Suppressor macrophage treated with lipopolysaccharide for 1 hour (primary cell): Measurements from ENCODE around the gene CST5.
"Not testable (repeated sequence)": the region's sequence is repeated elsewhere in the genome, so short reads cannot be mapped to it uniquely, and the experiment has no call there.

ENCODE experiments used
- DNase-seq, 3 donors: peaks; one replicate each; pipeline ENCODE4 v3.0.0-alpha.2; 2020 to 2022

Gene CST5

GRCh38 chr20:23879328-23879798 lies at the start of gene CST5:
Gene CST5 (minus strand): TSS chr20:23879748. CDS start chr20:23879676, 72 bp downstream.
- no peak for DNase-seq

- DNase-seq: no peak
These were observed 49.2 kb upstream of the CST5 start for GRCh38 chr20:23928788-23929187.

DNA sequence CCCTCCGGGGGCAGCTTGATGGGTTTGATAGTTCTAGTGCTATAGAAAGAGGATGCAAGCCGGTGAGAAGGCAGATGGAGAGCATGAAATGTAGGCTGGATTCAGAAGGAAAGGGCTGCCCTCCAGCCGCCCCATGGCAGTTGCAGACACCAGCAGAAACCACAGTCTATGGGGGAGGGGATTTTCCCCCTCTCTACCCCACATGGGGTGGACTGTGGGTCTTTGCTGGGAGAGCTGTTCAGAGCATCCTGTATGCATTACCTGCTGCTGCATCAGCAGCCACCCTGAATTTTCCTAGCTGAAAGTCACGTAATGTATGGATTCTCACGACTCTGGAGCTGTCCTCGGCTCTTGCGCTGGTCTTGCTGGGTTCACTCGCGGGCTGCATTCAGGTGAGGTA lies 48.8 kb upstream of the CST5 start:
- no peak for DNase-seq

GRCh38 chr20:23926944-23927872 lies 47.7 kb upstream of the CST5 start:
- DNase-seq: no peak

GRCh38 chr20:23926526-23926880 lies 47.0 kb upstream of the CST5 start:
- no peak for DNase-seq

DNA sequence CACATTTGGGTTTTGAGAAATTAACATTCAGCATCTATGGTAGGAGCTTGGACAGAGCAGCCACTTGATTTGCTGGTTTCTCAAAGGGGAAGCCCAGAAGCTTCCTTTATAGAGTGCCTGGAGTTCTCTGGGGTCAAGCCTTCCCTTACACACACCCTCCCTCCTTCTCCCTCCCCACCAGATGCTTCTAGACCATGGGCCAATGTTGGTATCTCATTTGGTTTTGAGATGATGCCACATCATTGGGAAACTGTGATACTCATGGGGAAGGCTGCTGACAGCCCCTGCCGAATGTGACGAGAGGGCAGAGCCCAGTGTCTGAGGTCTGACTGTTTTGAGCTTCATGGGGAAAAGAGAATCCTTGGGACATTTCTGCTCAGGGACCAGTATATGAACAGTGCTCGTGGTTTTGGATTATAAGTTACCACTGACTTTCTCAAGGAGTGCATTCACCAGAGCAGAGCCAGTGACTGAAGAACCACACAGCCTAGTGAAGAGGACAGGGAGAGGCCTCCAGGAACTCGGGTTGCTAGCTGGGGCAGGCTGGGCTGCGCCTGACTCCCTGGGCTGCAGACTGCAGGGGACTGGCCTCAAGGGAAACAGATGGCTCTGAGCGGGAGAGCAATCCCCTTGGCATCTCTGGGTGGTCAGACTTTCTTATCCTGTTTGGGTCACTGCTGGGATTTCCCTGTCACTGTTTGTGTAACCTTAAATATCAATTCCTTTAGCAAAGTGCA lies 46.4 kb upstream of the CST5 start:
- no peak for DNase-seq

GRCh38 chr20:23924751-23925150 lies 45.2 kb upstream of the CST5 start:
- no peak for DNase-seq

DNA sequence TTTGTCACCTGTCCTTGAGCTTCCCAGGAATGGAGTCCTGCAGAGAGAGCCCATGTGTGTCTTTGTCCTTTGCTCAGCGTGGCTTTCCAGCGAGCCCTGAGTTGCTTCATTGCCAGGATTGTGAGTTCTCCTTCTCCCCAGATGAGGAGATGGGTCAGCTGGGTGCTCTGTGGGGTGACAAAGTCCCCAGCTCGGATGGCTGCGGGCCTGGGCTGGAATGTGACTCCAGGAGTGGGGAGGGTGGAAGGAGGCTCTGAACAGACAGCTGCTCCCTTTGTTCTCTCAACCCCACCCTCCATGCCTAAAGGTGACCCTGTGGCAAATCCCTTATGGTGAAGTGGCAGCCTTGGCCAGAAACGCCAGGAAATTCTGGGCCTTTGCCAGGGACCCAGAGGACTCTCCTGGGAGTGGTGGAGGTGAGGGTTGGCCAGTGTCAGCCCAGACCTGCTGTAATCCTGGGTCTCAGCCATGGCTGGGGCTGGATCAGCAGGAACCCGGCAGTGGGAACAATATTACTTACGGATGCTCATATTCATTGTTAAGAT lies 44.4 kb upstream of the CST5 start:
- no peak for DNase-seq

DNA sequence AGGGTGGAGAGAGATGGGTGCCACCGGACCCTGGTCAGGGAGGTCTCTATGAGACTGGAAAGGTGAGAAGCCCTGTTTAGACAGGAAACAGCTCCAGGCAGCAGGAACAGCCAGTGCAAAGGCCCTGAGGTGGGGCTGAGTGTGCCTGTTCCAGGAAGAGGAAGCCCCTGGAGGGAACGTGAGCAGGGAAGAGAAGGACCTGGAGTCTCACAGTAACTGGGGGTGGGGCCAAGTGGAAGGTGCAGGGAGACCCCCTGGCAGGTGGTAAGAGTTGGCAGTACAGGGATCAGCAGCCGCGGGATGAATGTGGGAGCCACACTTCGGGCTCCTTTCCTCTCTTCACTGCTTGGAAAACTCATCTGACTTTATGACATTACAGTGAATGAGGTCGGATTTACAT lies 43.8 kb upstream of the CST5 start:
- DNase-seq: no peak

GRCh38 chr20:23920408-23921325 lies 41.1 kb upstream of the CST5 start:
- no peak for DNase-seq

GRCh38 chr20:23918896-23919295 lies 39.3 kb upstream of the CST5 start:
- DNase-seq: no peak

- DNase-seq: no peak
These were observed 38.7 kb upstream of the CST5 start for GRCh38 chr20:23918101-23918862.

- no peak for DNase-seq
These were observed 37.6 kb upstream of the CST5 start for GRCh38 chr20:23917024-23917725.

GRCh38 chr20:23915844-23916243 lies 36.3 kb upstream of the CST5 start:
- DNase-seq: no peak

GRCh38 chr20:23914469-23914868 lies 34.9 kb upstream of the CST5 start:
- not testable (repeated sequence) for DNase-seq

DNA sequence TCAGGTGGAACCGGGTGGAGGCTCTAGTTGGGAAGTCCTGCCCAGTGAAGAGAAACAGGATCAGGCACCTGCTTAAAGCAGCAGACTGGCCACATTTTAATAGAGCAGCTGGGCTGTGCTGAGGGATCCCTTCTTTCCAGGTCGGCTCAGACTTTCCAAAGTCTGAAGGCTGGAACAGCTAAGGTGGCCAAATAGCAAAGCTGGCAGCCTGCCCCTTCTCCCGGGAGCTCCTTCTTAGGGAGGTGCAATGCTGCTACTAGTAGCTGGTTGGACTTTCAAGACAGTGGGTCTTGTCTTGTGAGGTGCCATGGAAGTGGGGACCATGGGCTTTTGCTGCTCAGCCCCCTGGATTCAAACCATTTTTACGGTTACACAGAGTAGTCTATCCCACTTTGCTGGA lies 30.7 kb upstream of the CST5 start:
- DNase-seq: no peak

- no peak for DNase-seq
These were observed 29.8 kb upstream of the CST5 start for GRCh38 chr20:23909390-23909789.

DNA sequence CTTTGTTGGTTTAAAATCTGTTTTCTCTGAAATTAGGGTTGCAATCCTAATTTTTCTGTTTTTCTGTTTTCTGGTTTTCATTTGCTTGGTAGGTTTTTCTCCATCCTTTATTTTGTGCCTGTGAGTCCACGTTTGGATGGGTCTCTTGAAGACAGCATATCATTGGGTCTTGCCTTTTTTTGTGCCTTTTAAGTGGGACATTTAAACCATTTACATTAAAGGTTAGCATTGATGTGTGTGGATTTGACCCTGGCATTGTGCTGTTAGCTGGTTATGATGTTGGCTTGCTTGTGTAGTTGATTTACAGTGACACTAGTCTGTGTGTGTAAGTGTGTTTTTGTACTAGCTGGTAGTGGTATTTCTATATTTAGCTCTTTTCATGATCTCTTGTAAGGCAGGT lies 28.0 kb upstream of the CST5 start:
- DNase-seq: no peak

- not testable (repeated sequence) for DNase-seq
These were observed 22.8 kb upstream of the CST5 start for GRCh38 chr20:23902396-23902795.

GRCh38 chr20:23890867-23891266 lies 11.3 kb upstream of the CST5 start:
- not testable (repeated sequence) for DNase-seq

DNA sequence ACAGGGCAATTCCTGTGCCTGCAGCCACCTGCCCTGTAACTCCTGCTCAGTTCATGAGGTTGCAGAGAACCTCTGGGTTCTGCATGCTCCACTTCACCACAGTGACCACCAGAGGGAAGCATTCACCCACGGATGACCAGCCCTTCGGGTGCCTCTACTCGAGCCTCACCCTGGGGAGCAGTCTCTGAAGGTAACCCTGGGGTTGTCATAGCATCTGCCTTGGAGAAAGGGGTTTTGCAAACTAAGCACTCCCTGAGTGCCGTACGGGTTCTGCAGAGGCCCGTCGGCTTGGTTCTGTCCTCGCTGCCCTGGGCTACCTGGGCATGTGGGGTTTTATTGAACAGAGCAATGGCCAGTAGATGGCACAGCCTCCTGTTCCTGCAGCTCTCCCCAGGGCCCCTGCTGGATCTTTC lies 10.2 kb upstream of the CST5 start:
- peak; percentile 43 to 74 (median 49) for DNase-seq
